IMR-90 (cell line): Measurements from ENCODE around the gene KRT73. TPM values are rescaled to one million over a fixed set of nuclear protein-coding genes. Genes with fewer than 3 reads are reported as not detected.

Experiments used
- ATAC-seq: fragments of 200-7000 bp; cut with Tn5 transposase; 2 replicates; pipeline ENCODE4 v1.9.1; 2020; ENCODE audit warnings: low read depth, mild to moderate bottlenecking, moderate library complexity
- BruUV-seq: library from RNA; stranded (reverse); fragments of 400-500 nt; replicated peaks from 2 replicates; lab custom pipeline; 2021; lab: Mats Ljungman, UMichigan
- CTCF ChIA-PET: fragments of 300-600 bp; formaldehyde crosslinking; extraction: SDS; loops from one replicate; lab custom pipeline; 2021; ENCODE audit warnings: antibody characterized with exemption; lab: Yijun Ruan, JAX
- POLR2A ChIA-PET: fragments of 300-600 bp; sonication (Branson Sonifier 250); formaldehyde crosslinking; loops from one replicate; lab custom pipeline; 2022; ENCODE audit warnings: antibody characterized with exemption; ENCODE audit not compliant: unreplicated experiment; lab: Charles Lee
- DNase-seq: peaks from one replicate; pipeline ENCODE4 v3.0.0; 2013
- H2AFZ ChIP-seq: replicated peaks from 2 replicates; pipeline ENCODE3; 2013; ENCODE audit warnings: low read length, mild to moderate bottlenecking; ENCODE audit not compliant: poor library complexity
- H2AK5ac ChIP-seq: 2 replicates; pipeline ENCODE4 v1.6.1; 2013; ENCODE audit warnings: low read depth, low read length, inconsistent platforms
- H2AK9ac ChIP-seq: replicated peaks from 2 replicates; pipeline ENCODE3; 2013; ENCODE audit warnings: mild to moderate bottlenecking, low read depth, low read length, moderate library complexity; ENCODE audit not compliant: poor library complexity
- H2BK120ac ChIP-seq: 2 replicates; pipeline ENCODE4 v1.6.1; 2013; ENCODE audit warnings: low read depth, low read length, inconsistent platforms
- H2BK15ac ChIP-seq: 3 replicates; pipeline ENCODE4 v1.6.1; 2013; ENCODE audit warnings: low read depth, low read length, inconsistent platforms
- H2BK20ac ChIP-seq: 2 replicates; pipeline ENCODE4 v1.6.1; 2013; ENCODE audit warnings: low read depth, mild to moderate bottlenecking, inconsistent platforms, low read length, moderate library complexity
- H2BK5ac ChIP-seq: 2 replicates; pipeline ENCODE4 v1.6.1; 2013; ENCODE audit warnings: mild to moderate bottlenecking, low read depth, low read length, inconsistent platforms; ENCODE audit not compliant: poor library complexity, severe bottlenecking
- H3K14ac ChIP-seq: replicated peaks from 2 replicates; pipeline ENCODE4 v1.6.1; 2013; ENCODE audit warnings: low read depth, low read length, inconsistent platforms
- H3K18ac ChIP-seq: 2 replicates; pipeline ENCODE4 v1.6.1; 2013; ENCODE audit warnings: low read depth, low read length, control low read depth
- H3K23ac ChIP-seq: 2 replicates; pipeline ENCODE4 v1.6.1; 2013; ENCODE audit warnings: low read depth, low read length, inconsistent platforms
- H3K27ac ChIP-seq: 2 replicates; pipeline ENCODE4 v1.5.1; 2013; ENCODE audit warnings: mild to moderate bottlenecking, control low read depth, low read length; ENCODE audit not compliant: insufficient read depth
- H3K27me3 ChIP-seq: 2 replicates; pipeline ENCODE4 v1.6.1; 2013; ENCODE audit warnings: low read length; ENCODE audit not compliant: control insufficient read depth, insufficient read depth
- H3K36me3 ChIP-seq: 2 replicates; pipeline ENCODE4 v1.6.1; 2013; ENCODE audit warnings: low read length, mixed read lengths; ENCODE audit not compliant: control insufficient read depth, insufficient read depth
- H3K4ac ChIP-seq: 2 replicates; pipeline ENCODE4 v1.6.1; 2013; ENCODE audit warnings: low read depth, low read length, inconsistent platforms
- H3K4me1 ChIP-seq: 2 replicates; pipeline ENCODE4 v1.6.1; 2013; ENCODE audit warnings: low read length, mixed read lengths; ENCODE audit not compliant: control insufficient read depth, insufficient read depth
- H3K4me2 ChIP-seq: 2 replicates; pipeline ENCODE4 v1.6.1; 2013; ENCODE audit warnings: low read depth, mild to moderate bottlenecking, control low read depth, low read length, moderate library complexity
- H3K4me3 ChIP-seq: 2 replicates; pipeline ENCODE4 v1.5.1; 2013; ENCODE audit warnings: low read depth, mild to moderate bottlenecking, control low read depth, low read length, moderate library complexity; ENCODE audit not compliant: insufficient read depth
- H3K56ac ChIP-seq: 2 replicates; pipeline ENCODE4 v1.6.1; 2013; ENCODE audit warnings: low read length, inconsistent platforms; ENCODE audit not compliant: insufficient read depth; ENCODE audit errors: extremely low read depth
- H3K79me1 ChIP-seq, 2 experiments: 2 replicates each; pipeline ENCODE4 v1.6.1; 2013; ENCODE audit warnings: low read length in 2 of 2, inconsistent platforms in 1 of 2, low read depth in 1 of 2
- H3K9ac ChIP-seq: 2 replicates; pipeline ENCODE4 v1.6.1; 2013; ENCODE audit warnings: low read depth, low read length, control low read depth
- H3K9me1 ChIP-seq: 2 replicates; pipeline ENCODE4 v1.6.1; 2013; ENCODE audit warnings: low read length, inconsistent platforms; ENCODE audit not compliant: insufficient read depth
- H3K9me3 ChIP-seq: 2 replicates; pipeline ENCODE4 v1.6.1; 2013; ENCODE audit warnings: low read length; ENCODE audit not compliant: control insufficient read depth, insufficient read depth
- H4K20me1 ChIP-seq: 2 replicates; pipeline ENCODE4 v1.6.1; 2013; ENCODE audit warnings: low read length, inconsistent platforms; ENCODE audit not compliant: insufficient read depth
- H4K5ac ChIP-seq: 2 replicates; pipeline ENCODE4 v1.6.1; 2013; ENCODE audit warnings: mild to moderate bottlenecking, low read depth, low read length, control low read depth
- H4K8ac ChIP-seq, 2 experiments: 2 replicates each; pipeline ENCODE4 v1.6.1; 2013; ENCODE audit warnings: low read depth in 2 of 2, low read length in 2 of 2, control low read depth in 1 of 2, inconsistent platforms in 1 of 2
- H4K91ac ChIP-seq: 2 replicates; pipeline ENCODE4 v1.6.1; 2013; ENCODE audit warnings: low read depth, low read length, inconsistent platforms; ENCODE audit not compliant: insufficient read depth
- CEBPB ChIP-seq: IDR thresholded peaks from 2 replicates; pipeline ENCODE4 v1.6.1; 2012; ENCODE audit warnings: low read depth, low read length, improper control_type of control experiment
- FOS ChIP-seq: fragments of 150-350 bp; IDR thresholded peaks from 2 replicates; pipeline ENCODE4 v1.6.1; 2016; ENCODE audit warnings: low read depth, low read length
- MAFK ChIP-seq: IDR thresholded peaks from 2 replicates; pipeline ENCODE4 v1.6.1; 2012; ENCODE audit warnings: low read depth, low read length, improper control_type of control experiment
- MXI1 ChIP-seq: IDR thresholded peaks from 2 replicates; pipeline ENCODE4 v1.6.1; 2012; ENCODE audit warnings: low read depth, mild to moderate bottlenecking, low read length, moderate library complexity, borderline replicate concordance
- RCOR1 ChIP-seq: IDR thresholded peaks from 2 replicates; pipeline ENCODE4 v1.6.1; 2012; ENCODE audit warnings: mild to moderate bottlenecking, low read length, improper control_type of control experiment; ENCODE audit not compliant: insufficient replicate concordance
- RFX5 ChIP-seq: IDR thresholded peaks from 2 replicates; pipeline ENCODE4 v1.8.0; 2012; ENCODE audit warnings: low read depth, mild to moderate bottlenecking, low read length, moderate library complexity
- SMC3 ChIP-seq: fragments of 150-350 bp; IDR thresholded peaks from 2 replicates; pipeline ENCODE4 v1.6.1; 2016; ENCODE audit warnings: low read depth, mild to moderate bottlenecking, antibody characterized with exemption, low read length, moderate library complexity
- WGBS, 2 experiments: methylation state at CpG; one replicate each; pipeline versions ENCODE4 v1.1.5 to v1.1.7; 2013; ENCODE audit warnings: missing lambda C conversion rate in 2 of 2; ENCODE audit not compliant: insufficient read length in 1 of 2; ENCODE audit errors: extremely low coverage in 2 of 2; 5-methylcytosine and 5-hydroxymethylcytosine counted together
- dilution Hi-C: fragments of 300-500 bp; cut with HindIII; formaldehyde crosslinking; loops from one replicate; pipeline ENCODE4 v1.14.3; 2018; ENCODE audit warnings: low sequenced_read_pairs; ENCODE audit not compliant: unreplicated experiment
- in situ Hi-C: fragments of 300-500 bp; cut with MboI; formaldehyde crosslinking; loops from 3 replicates; pipeline ENCODE4 v1.14.3; 2019; ENCODE audit warnings: low sequenced_read_pairs, inconsistent platforms, mixed read lengths
- intact Hi-C: fragments of 100-400 bp; cut with micrococcal nuclease; formaldehyde crosslinking; loops from 2 replicates; pipeline ENCODE4 v1.10.0; 2022
- polyA plus RNA-seq, 3 experiments: library from polyadenylated mRNA; depleted of rRNA; stranded (reverse); fragments of >200 nt; gene quantifications; 2 replicates each; pipeline ENCODE4 v1.2.3, GENCODE V29; 2012; ENCODE audit warnings: low replicate concordance in 1 of 3
- total RNA-seq: library from RNA; depleted of rRNA; stranded (reverse); fragments of >200 nt; gene quantifications from 2 replicates; pipeline ENCODE4 v1.2.3, GENCODE V29; 2012
- TF ChIP-seq, protein P1 (sequence below): conservative IDR thresholded peaks from 2 replicates; pipeline ENCODE4 v1.5.1; 2012; ENCODE audit warnings: mild to moderate bottlenecking, low read depth, low read length, improper control_type of control experiment

Gene KRT73
- total and polyA plus RNA-seq, 2 of the 4 experiments (the other 2 are of a cell fraction), result not detected

DNA sequence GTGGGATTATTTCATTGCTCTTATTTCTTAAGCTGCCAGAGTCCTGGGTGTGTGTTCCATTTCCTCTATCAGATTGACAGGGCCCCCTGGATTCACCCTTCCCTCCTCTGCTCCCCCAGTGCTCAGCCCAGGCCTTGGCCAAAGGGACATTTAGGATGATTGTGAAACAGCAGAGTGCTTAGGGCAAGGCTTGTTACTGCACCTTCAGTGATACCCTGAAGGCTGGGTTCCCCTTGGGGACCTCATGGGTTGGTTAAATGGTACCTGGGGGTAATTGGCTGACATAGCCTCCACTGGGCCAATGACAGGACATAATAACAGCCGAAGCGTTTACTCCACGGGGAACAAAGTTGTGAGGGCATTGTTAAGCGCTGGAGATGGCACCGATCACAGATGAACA is 15.8 kb downstream of the KRT73 start:
- H3K9me3 ChIP-seq, result no peaks in the 10 kb centered on the region

More for the DNA sequence above, 15.8 kb downstream of the KRT73 start:
- no peak for DNase-seq
- ATAC-seq, result no peak
- Histone ChIP-seq H4K5ac (no peak overlapping the region), H2AFZ (no peak overlapping the region), H3K9me1 (no peaks in the 10 kb centered on the region), H3K14ac (no peak overlapping the region), H3K79me1 (no peaks in the 10 kb centered on the region), H4K8ac (no peak overlapping the region), H3K27ac (no peak overlapping the region), H3K27me3 (peaks cover 46% of the 10 kb centered on the region), H4K20me1 (no peaks in the 10 kb centered on the region), H2AK9ac (no peak overlapping the region), H3K23ac (no peak overlapping the region), H3K4me1 (no peaks in the 10 kb centered on the region), H2BK20ac (no peak overlapping the region), H3K18ac (no peak overlapping the region), H2AK5ac (no peak overlapping the region), H3K4ac (no peak overlapping the region), H3K4me2 (no peak overlapping the region), H2BK15ac (no peak overlapping the region), H2BK120ac (no peak overlapping the region), H3K4me3 (no peak overlapping the region), H2BK5ac (no peak overlapping the region), H3K36me3 (no peaks in the 10 kb centered on the region), H3K56ac (no peak overlapping the region), H3K9ac (no peak overlapping the region), H4K91ac (no peak overlapping the region)
- dilution Hi-C loops (no loop called here), intact Hi-C loops (no loop called here), in situ Hi-C loops (no loop called here)
- TF ChIP-seq, protein P1, sequence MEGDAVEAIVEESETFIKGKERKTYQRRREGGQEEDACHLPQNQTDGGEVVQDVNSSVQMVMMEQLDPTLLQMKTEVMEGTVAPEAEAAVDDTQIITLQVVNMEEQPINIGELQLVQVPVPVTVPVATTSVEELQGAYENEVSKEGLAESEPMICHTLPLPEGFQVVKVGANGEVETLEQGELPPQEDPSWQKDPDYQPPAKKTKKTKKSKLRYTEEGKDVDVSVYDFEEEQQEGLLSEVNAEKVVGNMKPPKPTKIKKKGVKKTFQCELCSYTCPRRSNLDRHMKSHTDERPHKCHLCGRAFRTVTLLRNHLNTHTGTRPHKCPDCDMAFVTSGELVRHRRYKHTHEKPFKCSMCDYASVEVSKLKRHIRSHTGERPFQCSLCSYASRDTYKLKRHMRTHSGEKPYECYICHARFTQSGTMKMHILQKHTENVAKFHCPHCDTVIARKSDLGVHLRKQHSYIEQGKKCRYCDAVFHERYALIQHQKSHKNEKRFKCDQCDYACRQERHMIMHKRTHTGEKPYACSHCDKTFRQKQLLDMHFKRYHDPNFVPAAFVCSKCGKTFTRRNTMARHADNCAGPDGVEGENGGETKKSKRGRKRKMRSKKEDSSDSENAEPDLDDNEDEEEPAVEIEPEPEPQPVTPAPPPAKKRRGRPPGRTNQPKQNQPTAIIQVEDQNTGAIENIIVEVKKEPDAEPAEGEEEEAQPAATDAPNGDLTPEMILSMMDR, result no peak
- TF ChIP-seq FOS, result no peak
- TF ChIP-seq RCOR1, result no peak
- TF ChIP-seq SMC3, result no peak
- TF ChIP-seq CEBPB, result no peak
- no peak for TF ChIP-seq MAFK
- TF ChIP-seq RFX5, result no peak
- no peak for TF ChIP-seq MXI1
- WGBS, 2 experiments, result 20% methylated on average over 1 of the region's 5 CpGs; no CpG with 5 or more reads in 1 of the 2 experiments
- ChIA-PET POLR2A (no interaction called here), CTCF (no interaction called here)
- no TSS peak for BruUV-seq
